ENCODE results near the gene PLAU.

PLAU gene

DNA sequence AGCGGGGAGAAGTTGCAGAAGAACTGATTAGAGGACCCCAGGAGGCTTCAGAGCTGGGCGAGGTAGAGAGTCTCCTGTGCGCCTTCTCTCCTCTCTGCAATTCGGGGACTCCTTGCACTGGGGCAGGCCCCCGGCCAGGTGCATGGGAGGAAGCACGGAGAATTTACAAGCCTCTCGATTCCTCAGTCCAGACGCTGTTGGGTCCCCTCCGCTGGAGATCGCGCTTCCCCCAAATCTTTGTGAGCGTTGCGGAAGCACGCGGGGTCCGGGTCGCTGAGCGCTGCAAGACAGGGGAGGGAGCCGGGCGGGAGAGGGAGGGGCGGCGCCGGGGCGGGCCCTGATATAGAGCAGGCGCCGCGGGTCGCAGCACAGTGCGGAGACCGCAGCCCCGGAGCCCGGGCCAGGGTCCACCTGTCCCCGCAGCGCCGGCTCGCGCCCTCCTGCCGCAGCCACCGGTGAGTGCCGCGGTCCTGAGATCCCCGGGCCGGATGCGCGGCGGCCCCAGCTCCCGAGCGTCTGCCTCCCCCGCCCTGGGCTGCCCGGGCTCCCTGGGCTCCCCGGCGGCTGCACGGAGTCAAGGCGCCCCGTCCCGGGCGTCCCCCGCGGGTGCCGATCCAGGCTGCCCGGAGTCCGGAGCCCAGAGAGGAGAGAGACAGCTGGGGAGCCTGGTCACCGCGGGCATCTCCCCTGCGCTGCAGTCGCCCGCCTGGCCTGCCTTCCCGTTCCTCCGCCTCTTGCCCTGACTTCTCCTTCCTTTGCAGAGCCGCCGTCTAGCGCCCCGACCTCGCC lies at the start of gene PLAU:
Gene PLAU (plus strand): TSS at position 369 of the 789 bp plus-strand sequence. CDS start 424 bp downstream, outside the sequence.
- no peak for DNase-seq

DNA sequence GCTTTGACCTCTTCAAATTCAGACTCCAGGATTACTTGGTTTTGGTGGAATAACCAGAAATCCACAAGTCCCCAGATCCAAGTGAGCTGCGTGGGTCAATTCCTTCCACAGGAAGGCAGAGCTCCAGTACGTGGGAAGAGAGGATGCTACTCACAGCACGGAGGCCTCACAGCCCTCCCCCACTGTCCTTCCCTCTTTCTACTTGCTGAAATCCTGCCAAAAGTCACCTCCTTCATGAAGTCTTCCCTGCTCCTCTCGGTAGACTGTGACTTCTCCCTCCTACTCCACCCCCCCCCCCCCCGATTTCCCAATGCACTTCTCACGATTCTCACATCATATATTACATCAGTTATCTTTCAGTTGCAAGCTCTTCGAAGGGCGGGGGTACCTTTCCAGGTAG lies 48.9 kb upstream of the PLAU start:
- no peak for DNase-seq

DNA sequence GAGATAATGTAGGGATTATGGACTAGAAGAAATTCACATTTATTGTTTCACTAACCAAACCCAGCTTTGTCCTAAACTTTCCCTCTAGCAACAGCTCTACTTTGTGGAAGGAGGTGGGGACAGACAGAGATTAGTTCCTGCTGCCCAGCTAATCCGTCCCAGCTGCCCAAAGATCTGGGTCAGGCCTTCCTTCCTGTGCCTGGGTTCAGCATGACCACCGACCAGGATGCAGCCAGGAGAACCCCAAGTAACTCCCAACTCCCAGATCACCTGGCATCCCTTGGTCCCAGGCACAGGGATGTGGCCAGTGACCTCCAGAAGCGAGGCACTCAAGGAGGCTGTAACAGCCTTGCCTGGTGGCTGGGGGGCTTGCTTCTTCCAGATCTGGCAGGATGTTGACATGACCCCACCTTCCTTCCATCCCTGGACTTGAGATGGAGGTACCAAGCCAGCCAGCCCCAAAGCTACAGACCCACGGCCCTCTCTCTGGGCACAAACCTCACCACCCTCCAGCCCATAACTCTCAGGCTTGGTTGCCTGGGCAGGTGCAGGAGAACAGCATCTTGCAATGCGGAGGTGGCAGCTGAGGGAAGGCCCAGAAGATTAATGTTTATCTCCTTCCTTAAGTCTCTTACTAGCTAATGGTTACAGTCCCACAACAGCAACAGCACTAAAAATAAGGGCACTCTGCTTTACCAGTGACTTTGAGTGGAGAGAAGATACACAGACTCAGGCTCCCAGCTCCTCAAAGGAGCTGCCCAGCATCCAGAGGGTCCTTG lies 47.7 kb upstream of the PLAU start:
- no peak for DNase-seq

DNA sequence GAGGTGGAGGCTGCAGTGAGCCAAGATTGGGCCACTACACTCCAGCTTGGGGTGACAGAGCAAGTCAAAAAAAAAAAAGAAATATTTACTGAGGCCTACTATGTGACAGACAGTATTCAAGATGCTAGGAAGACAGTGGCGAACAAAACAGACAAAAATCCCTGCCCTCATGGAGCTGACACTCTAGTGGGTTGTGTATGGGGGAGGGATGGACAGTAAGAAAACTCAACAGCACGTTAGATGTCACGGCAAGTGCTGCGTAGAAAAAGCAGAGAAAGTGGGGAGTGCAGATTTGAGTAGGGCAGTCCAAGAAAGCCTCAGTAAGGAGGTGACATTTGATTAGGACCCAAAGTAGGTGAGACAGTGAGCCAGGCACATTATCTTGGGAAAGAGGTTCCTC lies 46.7 kb upstream of the PLAU start:
- DNase-seq = no peak

DNA sequence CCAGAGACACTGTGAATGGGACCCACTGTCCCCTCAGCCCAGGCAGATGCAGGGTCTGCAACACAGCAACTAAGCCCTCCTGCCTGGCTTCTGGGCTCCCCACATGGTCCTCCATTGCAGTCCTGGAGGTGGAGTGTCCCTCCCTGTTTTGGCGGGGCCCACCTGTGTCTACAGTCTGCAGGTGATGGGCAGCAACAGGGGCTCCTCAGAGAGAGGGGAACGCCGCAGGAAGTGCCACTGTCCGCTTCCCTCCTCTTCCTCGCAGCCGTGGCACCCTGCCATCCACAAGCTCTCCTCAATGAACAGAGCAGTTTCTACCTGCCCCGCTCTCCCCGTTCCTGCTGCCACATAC lies 45.8 kb upstream of the PLAU start:
- DNase-seq = no peak

DNA sequence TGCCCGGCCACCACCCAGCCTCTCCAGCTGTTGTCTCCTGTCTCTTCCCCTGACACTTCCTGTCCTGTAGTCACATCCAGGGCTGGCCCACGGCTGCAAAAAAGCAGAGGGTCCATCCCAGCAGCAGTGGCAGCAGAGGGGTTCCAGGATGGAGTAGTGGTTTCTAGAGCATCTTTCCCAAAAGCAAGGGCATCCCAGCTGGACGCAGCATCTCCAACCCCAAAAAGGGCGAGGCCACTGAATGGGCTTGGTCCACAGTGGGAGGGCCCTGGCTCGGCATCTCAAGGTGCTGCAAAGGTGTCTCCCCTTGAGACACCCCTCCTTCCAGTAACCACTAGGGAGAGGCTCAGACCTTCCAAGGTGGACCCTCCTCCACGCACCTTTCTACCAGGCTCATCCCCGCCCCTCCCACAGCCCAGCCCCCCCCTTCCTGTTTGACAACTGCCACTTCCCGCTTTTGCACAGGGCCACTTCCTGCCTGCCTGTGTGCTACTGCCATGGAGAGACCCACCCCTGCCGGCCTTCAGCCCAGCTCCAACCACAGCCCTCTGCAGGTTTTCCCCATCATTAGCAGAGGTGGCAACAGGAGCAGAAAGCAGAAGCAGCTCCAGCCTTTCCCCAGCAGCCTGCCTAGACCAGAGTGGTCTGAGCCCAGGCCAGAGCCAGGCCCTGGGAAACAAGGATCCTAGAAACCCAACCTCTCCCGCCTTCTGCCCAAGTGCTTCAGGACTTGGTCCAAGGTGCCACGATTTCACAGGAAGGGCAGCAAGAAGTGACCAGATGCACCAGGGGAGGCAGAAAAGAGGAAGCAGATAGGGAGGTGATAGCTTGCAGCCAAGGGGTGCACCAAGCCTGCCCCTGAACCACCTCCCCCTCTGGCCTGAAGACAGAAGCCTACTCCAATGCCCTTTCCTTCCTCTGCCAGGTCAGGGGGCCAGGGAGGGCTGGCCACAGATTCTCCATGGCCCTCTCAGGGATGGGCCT lies 45.2 kb upstream of the PLAU start:
- DNase-seq = no peak

DNA sequence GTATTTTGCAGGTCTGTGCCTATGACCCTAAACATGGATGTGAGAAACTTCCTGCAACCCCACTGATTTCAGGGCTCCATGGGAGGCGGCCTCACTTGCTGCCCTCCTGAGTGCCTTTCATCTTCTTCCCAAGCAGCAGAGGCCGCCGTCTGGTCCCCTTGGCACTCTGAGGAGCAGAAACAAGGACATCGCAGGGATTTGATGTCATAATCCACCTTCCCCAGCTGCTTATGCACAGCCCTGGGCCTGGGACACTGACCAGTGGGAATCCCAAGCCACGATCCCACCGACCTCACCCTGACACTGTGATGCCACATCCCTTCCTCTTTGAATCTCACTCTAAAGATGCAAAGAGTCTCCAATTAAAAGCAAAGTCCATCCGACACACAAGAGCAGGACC lies 44.3 kb upstream of the PLAU start:
- DNase-seq = no peak

DNA sequence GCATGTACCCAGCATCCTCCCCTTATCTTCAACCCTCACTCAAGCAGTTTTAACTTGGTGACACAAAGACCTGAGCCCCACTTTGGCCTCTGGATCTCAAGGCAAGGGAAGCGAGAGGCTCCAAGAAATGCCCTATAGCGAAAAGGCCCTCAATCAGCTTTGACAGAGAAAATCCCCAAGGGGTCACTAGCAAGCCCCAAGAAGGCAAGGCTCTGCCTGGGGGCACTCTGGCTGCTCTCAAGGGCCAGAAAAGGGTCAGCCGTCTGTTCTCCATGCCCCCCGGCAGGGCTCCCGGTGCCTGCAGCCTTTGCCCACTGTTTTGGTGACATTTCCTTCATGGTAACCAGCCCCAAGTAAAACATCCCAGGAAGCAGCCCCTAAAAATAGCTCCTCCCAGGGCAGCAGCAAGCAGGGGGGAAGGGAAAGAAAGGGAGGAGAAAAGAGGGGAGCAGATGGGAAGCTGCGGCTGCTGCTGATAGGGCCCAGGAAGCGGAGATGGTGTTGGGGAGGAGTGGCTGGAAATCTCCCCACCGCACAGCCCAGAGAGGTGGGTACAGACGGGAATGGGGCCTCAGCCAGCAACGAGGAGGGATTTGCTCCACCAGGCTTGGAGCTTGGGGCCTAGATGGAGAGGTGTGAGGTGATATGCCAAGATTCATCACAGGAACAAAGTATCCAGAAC lies 43.7 kb upstream of the PLAU start:
- no peak for DNase-seq

DNA sequence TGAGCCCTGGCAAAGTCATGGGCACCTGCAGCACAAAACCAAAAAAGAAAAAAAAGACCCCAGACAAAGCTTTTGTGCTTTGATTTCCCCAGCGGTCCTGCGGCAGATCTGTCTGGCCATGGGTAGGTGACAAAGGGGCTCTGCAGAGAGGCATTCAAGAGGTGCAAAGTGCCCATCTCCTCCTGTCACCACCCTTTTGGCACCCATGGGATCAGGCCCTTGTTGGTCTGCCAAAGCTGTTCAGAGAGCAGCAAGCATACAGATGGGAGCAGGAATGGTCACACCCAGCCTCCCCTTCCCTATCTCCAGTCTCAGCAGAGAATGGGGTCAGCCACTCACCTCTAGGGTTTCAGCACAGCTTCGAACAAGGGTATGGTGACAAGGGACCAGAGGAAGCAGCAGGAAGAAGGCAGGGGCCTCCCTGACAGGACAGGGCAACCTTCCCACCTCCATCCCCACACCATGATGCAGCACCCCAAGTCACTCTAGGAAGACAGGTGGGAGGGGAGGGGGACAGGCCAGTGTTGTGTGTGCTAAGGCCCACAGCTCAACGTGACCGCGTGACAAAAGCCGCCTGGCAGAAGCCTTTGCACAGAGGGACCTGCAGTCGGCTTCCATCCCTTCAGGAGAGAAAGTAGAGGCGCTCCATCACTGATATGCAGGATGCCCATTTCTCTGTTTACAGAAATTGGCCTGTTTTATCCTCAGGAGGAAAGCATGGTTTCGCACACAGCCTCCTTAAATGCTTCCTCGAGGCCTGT lies 42.9 kb upstream of the PLAU start:
- no peak for DNase-seq

DNA sequence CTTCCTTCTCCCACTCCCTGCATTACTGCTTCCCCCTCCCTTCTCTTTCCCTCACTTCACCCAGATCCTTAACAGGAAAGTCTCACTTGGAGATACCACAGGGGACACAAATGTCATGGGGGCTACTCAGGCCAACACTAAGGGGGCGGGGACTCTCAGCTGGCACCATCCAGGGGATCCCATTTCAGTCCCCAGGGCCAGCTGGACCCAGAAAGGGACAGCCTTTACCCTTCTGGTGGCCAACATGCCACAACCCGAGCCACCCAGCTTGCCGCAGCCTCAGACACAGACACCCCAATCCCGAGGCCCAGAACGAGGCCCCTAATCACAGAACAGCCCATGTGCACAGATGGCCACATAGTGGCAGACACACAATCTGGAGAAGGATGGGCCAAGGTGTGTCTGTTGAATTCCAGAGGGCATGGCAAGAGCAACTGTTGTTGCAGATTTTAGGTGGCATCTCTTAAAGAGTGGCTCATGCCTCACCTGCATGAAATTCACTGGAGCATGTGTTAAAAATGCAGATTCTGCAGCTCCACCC lies 42.2 kb upstream of the PLAU start:
- DNase-seq = no peak

DNA sequence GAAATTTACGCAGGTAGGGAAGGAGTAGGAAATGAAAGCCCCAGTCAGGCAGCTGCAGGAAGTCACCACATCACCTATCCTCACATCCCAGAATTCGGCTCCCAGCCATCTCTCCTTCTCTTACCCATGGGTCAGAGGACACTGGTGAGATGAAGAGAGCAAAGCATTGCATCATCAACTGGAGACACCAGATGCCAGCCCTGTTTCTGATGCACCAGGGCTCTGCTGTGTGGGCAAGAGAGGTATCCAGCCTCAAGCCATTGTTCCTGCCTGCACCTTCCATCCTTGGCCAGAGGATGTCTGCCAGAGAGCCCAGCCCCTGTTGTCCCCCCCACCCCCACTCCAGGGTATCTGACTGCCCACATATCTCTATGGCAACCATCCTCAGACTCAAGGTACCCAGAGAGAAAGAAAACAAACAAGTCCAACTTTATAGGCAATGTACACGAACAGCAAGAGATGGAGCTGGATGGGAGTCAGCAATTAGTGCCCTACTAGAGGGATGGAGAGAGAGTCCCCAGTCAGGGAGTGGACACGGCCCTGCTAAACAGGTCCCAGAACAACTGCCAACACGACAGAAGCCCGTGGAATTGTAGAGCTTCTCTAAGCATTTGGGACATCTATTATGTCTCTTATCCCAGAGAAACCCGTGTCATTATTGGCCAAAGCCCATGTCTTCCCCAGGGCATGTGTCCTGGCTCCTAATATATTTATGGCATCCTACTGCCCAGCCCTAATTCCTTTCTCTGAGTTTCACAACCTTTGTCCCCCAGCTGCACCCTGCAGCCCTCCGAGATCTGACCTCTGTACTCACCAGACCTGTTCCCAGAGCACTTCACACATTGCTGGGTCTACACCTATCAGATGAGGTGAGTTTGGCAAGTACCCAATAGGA lies 39.4 kb upstream of the PLAU start:
- DNase-seq = no peak

DNA sequence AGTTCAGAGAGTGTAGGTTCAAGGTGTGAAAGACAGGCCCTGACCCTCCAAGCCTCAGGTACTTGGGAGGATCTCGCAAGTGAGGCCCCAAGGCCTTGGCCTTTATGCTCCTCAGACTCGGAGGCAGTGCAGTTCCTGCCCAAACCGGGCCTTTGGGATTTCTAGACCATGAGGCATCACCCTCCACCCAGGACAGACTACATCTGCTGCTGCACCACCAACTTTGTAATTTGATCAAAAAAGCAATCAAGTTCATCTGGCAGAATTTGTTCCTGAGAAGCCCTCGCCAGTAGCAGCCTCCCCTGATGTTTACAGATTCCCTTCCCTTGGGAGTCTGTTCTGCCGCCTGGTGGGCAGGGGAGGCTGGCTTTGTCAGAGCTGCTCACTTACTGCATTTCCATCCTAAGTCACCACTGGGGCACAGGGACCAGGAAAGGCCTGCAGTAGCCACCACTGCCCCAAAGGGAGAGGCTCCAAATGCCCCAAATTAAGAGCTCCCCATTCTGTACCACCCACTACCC lies 38.7 kb upstream of the PLAU start:
- no peak for DNase-seq

DNA sequence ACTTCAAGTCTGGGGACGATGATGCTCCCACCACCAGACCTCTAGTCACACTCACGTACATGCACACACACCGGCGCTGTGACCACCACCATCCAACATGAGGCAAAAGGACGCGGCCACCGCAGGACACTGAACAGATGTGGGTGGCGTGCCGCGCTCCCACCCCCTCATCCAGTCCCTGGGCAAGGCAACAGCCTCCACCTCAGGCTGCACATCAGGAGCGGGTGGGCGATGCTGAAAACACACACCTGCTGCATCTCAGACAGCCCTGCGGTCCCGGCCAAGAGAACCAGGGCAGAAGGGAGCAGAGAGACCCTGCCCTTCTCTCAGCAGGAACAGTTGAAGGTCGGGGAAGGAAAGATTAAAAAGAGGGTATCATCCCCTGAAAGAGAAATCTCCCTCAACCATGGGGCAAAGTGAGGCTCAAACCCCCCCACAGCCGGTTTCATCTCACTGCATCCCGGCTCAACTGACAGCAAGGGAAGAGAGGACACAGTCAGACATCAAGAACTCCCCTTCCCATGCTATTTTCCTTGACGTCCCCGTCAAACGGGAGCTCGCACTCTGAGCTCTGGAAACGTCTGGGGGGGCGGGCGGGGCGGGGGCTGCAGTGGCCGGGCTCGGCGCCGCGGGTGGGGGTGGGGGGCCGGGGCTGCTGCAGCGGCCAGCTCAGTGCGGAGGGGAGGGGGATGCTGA lies 37.6 kb upstream of the PLAU start:
- DNase-seq = no peak

DNA sequence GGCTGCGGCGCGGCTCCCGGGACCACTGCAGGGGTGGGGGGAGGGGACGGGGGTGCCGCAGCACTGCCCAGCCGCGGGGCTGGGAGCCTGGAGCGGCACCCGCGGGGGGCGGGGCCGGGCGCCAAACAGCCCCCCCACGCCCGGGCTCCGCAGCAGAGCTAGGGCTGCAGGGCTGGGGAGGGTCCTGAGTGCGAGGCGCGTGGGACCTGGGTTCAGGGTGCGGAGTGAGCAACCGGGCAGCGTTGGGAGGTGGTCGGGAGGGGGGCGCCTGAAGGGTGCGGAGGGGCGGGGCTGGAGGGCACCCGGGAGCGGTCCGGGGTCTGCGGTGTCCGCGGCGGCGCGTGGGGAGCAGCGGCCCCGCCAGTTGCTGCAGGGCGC lies 37.1 kb upstream of the PLAU start:
- DNase-seq = no peak

DNA sequence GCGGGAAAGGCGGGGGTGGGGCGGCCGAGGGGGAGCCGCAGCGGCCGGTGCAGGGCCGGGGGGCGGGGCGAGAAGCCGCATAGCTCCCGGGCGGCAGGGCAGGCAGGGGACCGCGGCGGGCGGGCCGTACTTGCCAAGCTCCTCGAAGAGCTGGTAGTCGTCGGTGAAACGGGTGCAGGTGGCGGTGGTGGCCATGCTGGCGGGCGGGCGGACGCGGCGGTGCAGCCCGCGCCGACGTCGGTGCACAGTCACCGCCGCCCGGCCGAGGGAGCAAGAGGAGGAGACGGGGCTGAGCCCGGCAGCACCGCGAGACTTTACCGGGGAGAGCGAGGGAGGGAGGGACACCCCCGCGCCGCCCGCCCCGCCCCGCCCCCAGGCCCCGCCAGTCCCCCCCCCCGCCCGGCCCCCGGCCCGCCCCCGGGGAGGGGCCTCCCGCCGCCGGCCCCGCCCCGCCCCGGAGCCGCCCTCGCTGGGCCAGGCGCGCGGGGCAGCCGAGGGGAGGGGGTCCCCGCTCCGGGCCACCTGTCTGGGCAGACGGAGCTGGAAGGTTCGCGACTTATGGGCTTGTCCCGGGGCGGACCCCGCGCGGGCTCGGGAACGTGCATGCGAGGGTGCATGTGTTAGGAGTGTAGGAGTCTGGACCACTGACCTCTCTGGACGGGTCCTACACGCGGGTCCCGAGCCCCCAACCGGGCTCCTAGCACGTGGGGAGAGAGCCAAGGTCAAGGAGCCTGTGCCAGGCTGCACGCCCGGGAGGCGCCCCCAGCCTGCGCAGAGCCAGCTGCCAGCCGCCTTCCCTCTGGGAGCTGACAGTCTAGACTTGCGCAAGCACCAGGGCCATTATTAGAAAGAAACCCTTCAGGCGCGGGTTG lies 36.4 kb upstream of the PLAU start, which contains the start of gene CAMK2G:
Gene CAMK2G (minus strand): TSS at position 289 of the 872 bp plus-strand sequence. CDS start 94 bp downstream, at position 195.
- peak; percentile 40 to 63 for DNase-seq

DNA sequence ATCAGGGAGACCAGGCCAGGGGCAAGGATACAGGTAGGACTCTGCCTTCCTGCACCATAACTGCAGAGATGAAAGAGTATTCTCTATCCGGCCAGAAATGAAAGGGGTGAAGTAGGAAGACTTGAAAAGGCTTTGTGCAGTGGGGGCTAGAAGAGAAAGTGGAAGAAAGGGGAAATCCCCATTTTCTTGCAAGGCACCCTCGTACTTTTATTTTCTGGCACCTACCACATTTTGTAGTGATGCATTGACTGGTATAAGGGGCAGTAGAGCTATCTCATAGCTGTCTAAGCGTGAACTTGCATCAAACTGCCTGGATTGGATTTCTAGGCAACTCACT lies 35.8 kb upstream of the PLAU start:
- DNase-seq = no peak

DNA sequence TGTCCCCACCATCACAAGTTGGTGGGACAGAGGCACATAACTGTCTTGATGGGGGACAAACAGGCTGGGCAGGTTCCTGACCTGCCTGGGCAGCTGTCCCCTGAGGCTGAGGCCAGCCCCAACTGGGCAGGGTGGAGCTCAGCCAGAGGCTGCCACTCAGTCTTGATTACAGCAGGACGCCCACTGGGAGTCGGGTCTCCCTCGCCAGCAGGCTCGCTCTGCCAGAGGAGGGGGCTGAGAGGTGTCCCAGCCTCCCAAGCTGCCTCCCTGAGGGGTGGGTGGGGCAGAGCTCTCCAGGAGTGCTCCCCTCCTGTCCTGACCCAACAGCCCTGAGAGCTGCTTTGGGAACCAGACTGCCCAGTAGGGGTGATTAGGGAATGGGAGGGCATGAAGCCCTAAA lies 34.8 kb upstream of the PLAU start:
- no peak for DNase-seq

DNA sequence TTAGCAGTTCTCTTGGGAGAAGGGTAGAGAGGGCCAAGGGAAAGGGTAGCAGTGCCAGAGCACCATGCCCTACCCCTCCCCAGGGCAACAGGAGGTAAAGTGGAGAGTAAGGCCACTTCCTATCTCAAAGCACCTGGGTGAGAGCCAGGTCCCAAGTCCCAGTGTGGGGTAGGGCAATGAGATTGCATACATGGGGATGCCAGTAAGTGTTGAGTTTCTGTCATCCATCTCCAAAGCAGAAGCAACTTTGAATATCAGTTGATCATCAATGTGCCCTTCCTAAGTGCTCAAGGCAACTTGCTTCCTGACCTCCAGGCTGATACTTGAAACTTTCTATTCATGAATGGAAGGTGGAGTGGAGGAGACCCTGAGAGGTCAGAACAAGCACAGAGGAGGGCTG lies 34.4 kb upstream of the PLAU start:
- DNase-seq = no peak

DNA sequence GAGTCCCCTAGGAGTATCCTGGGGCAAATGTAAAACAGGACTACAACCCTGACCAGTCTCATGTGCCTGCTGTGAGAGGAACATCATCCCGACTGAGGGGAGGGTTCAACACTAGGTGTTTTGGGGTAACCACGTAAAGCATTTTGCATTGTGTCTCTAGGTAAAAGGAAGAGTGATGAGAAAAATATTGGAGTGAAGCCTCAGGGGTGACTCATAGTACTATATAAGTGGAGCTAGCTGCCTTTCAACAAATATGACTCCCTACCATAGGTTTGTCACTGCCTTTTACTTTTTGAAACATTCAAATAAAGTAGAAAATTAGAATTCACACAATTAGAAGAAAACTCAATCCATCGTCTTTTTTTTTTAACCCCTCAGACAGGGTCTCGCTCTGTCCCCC lies 34.0 kb upstream of the PLAU start:
- no peak for DNase-seq

Measured in NCI-H1930 (cell line).